ENCODE results near the gene FXYD5.

The FXYD5 gene, protein sequence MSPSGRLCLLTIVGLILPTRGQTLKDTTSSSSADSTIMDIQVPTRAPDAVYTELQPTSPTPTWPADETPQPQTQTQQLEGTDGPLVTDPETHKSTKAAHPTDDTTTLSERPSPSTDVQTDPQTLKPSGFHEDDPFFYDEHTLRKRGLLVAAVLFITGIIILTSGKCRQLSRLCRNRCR

GRCh38 chr19:35154525-35155406 is at the start of gene FXYD5:
Gene FXYD5, plus strand, starts transcription at chr19:35154735. Its CDS starts 816 bp downstream, at chr19:35155551.
- H3K9ac ChIP-seq (ENCODE audit: low read length) = peak within 1 kb of the TSS; percentile 90
- H3K9me3 ChIP-seq (ENCODE audit: control insufficient read depth, low read length) = no peaks in the 10 kb centered on the region
- peak within 1 kb of the TSS; percentile 92 for H3K4me3 ChIP-seq (ENCODE audit: low read length)
- H3K27me3 ChIP-seq (replicated peaks; ENCODE audit: control insufficient read depth, insufficient read depth, low read length) = no peaks in the 10 kb centered on the region
- peaks cover 15% of the 10 kb centered on the region for H3K4me1 ChIP-seq (ENCODE audit: control insufficient read depth, insufficient read depth, low read length)
- DNase-seq (ENCODE audit: low read depth) = peak; percentile 89
- peaks cover 21% of the 10 kb centered on the region for H3K36me3 ChIP-seq (ENCODE audit: control insufficient read depth, insufficient read depth, low read length, severe bottlenecking)

DNA sequence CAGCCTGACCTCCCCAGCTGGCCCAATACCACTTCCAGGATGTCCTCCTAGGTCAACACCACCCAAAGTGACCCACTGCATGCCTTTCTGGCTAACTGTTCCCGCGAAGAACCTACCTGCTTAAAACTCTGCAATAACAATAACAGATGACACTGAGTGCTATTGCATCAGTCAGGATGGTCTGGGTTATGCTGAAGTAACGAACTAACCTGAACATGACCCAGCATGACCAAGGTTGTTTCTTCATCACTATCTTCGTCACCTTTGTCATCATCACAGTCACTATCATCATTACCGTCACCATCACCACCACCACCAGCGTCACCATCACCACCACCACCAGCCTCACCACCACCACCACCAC is 49.5 kb upstream of the FXYD5 start:
- H3K27me3 ChIP-seq (replicated peaks; ENCODE audit: control insufficient read depth, insufficient read depth, low read length) = no peaks in the 10 kb centered on the region
- H3K36me3 ChIP-seq (ENCODE audit: control insufficient read depth, insufficient read depth, low read length, severe bottlenecking) = no peaks in the 10 kb centered on the region
- H3K4me3 ChIP-seq (ENCODE audit: low read length) = no peak overlapping the region
- H3K9me3 ChIP-seq (ENCODE audit: control insufficient read depth, low read length) = no peaks in the 10 kb centered on the region
- no peak for DNase-seq (ENCODE audit: low read depth)
- no peak overlapping the region for H3K9ac ChIP-seq (ENCODE audit: low read length)
- H3K4me1 ChIP-seq (ENCODE audit: control insufficient read depth, insufficient read depth, low read length) = peaks cover 7% of the 10 kb centered on the region

DNA sequence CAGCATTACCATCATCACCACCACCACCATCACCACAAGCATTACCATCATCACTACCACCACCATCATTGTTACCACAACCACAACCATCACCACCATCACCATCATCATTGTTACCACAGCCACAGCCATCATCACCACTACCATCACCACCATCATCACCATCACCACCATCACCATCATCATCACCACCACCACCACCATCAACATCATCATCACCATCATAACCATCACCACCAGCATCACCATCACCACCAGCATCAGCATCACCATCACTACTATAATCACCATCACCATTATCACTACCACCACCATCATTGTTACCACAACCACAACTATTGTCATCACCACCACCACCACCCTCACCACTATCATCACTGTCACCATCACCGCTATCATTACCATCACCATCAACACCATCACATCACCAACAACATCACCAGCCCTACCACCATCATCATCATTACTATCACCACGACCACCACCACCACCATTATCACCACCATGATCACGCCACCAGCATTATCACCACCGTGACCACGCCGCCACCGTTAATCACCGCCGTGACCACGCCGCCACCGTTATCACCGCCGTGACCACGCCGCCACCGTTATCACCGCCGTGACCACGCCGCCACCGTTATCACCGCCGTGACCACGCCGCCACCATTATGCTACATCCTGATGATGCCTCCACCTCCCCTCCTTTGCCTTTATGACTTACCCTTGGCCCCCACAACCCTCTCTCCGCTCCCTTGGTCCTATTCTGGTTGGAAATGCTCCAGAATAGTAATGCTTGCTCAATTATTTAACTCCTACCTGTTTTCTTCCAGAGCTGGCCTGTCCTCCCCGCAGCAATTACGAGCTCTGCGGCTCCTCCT is 48.9 kb upstream of the FXYD5 start:
- Histone ChIP-seq H3K27me3 (replicated peaks; ENCODE audit: control insufficient read depth, insufficient read depth, low read length) (no peaks in the 10 kb centered on the region), H3K4me1 (ENCODE audit: control insufficient read depth, insufficient read depth, low read length) (peaks cover 7% of the 10 kb centered on the region), H3K36me3 (ENCODE audit: control insufficient read depth, insufficient read depth, low read length, severe bottlenecking) (no peaks in the 10 kb centered on the region), H3K9me3 (ENCODE audit: control insufficient read depth, low read length) (no peaks in the 10 kb centered on the region), H3K4me3 (ENCODE audit: low read length) (no peak overlapping the region), H3K9ac (ENCODE audit: low read length) (no peak overlapping the region)
- no peak for DNase-seq (ENCODE audit: low read depth)

GRCh38 chr19:35106291-35106583 is 48.3 kb upstream of the FXYD5 start:
- peaks cover 7% of the 10 kb centered on the region for H3K4me1 ChIP-seq (ENCODE audit: control insufficient read depth, insufficient read depth, low read length)
- H3K9ac ChIP-seq (ENCODE audit: low read length) = no peak overlapping the region
- H3K4me3 ChIP-seq (ENCODE audit: low read length) = no peak overlapping the region
- DNase-seq (ENCODE audit: low read depth) = no peak
- no peaks in the 10 kb centered on the region for H3K27me3 ChIP-seq (replicated peaks; ENCODE audit: control insufficient read depth, insufficient read depth, low read length)
- no peaks in the 10 kb centered on the region for H3K9me3 ChIP-seq (ENCODE audit: control insufficient read depth, low read length)
- no peaks in the 10 kb centered on the region for H3K36me3 ChIP-seq (ENCODE audit: control insufficient read depth, insufficient read depth, low read length, severe bottlenecking)

DNA sequence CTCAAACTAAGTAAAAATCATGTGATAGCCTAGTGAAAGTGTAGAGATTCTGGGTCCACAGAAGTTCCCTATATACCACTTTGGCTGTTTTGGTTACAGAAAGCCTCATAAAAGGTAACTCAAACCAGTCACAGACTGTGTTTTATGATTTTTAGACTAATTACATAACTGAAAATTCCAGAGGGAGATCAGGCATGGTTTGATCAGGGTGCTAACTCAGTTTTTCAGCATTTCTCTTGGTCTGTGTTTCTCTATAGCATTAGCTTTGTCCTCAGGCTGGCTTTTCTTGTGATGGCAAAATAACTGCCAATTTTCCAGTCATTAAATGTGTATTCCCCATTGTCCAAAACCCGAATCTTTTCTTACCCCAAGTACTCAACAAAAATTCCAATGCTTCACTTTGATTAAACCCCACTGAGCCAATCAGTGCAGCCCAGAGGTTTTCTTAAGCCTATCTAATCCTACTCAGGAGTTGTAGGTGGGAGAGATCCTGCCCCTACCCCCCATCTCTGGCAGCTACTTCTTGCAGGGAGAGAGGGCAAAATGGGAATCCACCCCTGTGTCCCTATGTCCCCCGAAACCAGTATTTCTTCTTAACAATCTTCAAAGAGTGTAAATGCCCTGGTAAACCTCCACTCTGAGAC is 47.5 kb upstream of the FXYD5 start:
- DNase-seq (ENCODE audit: low read depth) = no peak
- no peak overlapping the region for H3K4me3 ChIP-seq (ENCODE audit: low read length)
- peaks cover 7% of the 10 kb centered on the region for H3K4me1 ChIP-seq (ENCODE audit: control insufficient read depth, insufficient read depth, low read length)
- H3K9ac ChIP-seq (ENCODE audit: low read length) = no peak overlapping the region
- no peaks in the 10 kb centered on the region for H3K27me3 ChIP-seq (replicated peaks; ENCODE audit: control insufficient read depth, insufficient read depth, low read length)
- H3K9me3 ChIP-seq (ENCODE audit: control insufficient read depth, low read length) = no peaks in the 10 kb centered on the region
- no peaks in the 10 kb centered on the region for H3K36me3 ChIP-seq (ENCODE audit: control insufficient read depth, insufficient read depth, low read length, severe bottlenecking)

GRCh38 chr19:35107545-35107944 is 47.0 kb upstream of the FXYD5 start:
- Histone ChIP-seq H3K4me3 (ENCODE audit: low read length) (no peak overlapping the region), H3K36me3 (ENCODE audit: control insufficient read depth, insufficient read depth, low read length, severe bottlenecking) (no peaks in the 10 kb centered on the region), H3K4me1 (ENCODE audit: control insufficient read depth, insufficient read depth, low read length) (peaks cover 7% of the 10 kb centered on the region), H3K27me3 (replicated peaks; ENCODE audit: control insufficient read depth, insufficient read depth, low read length) (no peaks in the 10 kb centered on the region), H3K9ac (ENCODE audit: low read length) (no peak overlapping the region), H3K9me3 (ENCODE audit: control insufficient read depth, low read length) (no peaks in the 10 kb centered on the region)
- no peak for DNase-seq (ENCODE audit: low read depth)

DNA sequence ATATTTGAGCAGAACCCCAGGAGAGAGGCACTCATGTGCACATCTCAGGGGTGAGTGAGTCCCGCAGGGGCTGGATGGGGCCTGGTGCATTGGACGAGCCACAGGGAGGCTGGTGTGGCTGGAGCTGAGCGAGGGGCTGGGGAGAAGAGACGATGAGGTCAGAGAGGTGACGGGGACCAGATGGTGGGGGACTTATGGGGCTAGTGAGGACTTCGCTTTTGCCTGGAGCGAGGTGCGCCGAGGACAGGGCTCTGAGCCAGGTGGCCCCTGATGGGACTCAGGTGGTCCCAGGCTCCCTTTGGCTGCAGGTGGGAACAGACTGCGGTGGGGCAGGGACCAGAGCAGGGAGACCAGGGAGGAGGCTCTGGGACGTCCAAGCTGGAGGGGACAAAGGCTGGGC is 45.8 kb upstream of the FXYD5 start:
- Histone ChIP-seq H3K9ac (ENCODE audit: low read length) (no peak overlapping the region), H3K4me3 (ENCODE audit: low read length) (no peak overlapping the region), H3K36me3 (ENCODE audit: control insufficient read depth, insufficient read depth, low read length, severe bottlenecking) (no peaks in the 10 kb centered on the region), H3K9me3 (ENCODE audit: control insufficient read depth, low read length) (no peaks in the 10 kb centered on the region), H3K27me3 (replicated peaks; ENCODE audit: control insufficient read depth, insufficient read depth, low read length) (no peaks in the 10 kb centered on the region), H3K4me1 (ENCODE audit: control insufficient read depth, insufficient read depth, low read length) (peaks cover 7% of the 10 kb centered on the region)
- DNase-seq (ENCODE audit: low read depth) = no peak

- no peaks in the 10 kb centered on the region for H3K9me3 ChIP-seq (ENCODE audit: control insufficient read depth, low read length)
- no peak overlapping the region for H3K9ac ChIP-seq (ENCODE audit: low read length)
- H3K27me3 ChIP-seq (replicated peaks; ENCODE audit: control insufficient read depth, insufficient read depth, low read length) = no peaks in the 10 kb centered on the region
- no peak for DNase-seq (ENCODE audit: low read depth)
- no peak overlapping the region for H3K4me3 ChIP-seq (ENCODE audit: low read length)
- H3K4me1 ChIP-seq (ENCODE audit: control insufficient read depth, insufficient read depth, low read length) = peaks cover 10% of the 10 kb centered on the region
- no peaks in the 10 kb centered on the region for H3K36me3 ChIP-seq (ENCODE audit: control insufficient read depth, insufficient read depth, low read length, severe bottlenecking)
Observed at GRCh38 chr19:35109395-35110112, 45.0 kb upstream of the FXYD5 start.

DNA sequence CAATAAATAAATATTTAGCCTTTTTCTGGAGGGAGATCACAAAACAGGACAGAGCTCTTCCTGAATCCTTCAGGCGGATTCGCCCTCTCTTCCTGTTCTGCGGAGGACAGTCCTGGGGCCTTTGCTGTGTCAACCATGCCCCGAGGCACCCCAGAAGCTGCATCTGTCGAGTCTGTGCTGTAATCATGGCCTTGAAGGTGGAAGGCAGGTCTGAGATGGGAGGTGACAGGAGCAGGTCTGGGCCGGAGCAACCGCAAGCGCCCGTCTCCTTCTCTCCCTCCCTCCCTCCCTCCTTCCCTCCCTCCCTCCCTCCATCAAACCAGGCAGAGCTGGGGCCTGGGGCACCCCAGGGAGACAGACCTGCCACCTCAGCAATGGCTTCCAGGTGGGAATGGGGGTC is 43.6 kb upstream of the FXYD5 start:
- Histone ChIP-seq H3K27me3 (replicated peaks; ENCODE audit: control insufficient read depth, insufficient read depth, low read length) (peaks cover 7% of the 10 kb centered on the region), H3K9me3 (ENCODE audit: control insufficient read depth, low read length) (no peaks in the 10 kb centered on the region), H3K4me3 (ENCODE audit: low read length) (no peak overlapping the region), H3K4me1 (ENCODE audit: control insufficient read depth, insufficient read depth, low read length) (peaks cover 20% of the 10 kb centered on the region), H3K36me3 (ENCODE audit: control insufficient read depth, insufficient read depth, low read length, severe bottlenecking) (no peaks in the 10 kb centered on the region), H3K9ac (ENCODE audit: low read length) (no peak overlapping the region)
- no peak for DNase-seq (ENCODE audit: low read depth)

DNA sequence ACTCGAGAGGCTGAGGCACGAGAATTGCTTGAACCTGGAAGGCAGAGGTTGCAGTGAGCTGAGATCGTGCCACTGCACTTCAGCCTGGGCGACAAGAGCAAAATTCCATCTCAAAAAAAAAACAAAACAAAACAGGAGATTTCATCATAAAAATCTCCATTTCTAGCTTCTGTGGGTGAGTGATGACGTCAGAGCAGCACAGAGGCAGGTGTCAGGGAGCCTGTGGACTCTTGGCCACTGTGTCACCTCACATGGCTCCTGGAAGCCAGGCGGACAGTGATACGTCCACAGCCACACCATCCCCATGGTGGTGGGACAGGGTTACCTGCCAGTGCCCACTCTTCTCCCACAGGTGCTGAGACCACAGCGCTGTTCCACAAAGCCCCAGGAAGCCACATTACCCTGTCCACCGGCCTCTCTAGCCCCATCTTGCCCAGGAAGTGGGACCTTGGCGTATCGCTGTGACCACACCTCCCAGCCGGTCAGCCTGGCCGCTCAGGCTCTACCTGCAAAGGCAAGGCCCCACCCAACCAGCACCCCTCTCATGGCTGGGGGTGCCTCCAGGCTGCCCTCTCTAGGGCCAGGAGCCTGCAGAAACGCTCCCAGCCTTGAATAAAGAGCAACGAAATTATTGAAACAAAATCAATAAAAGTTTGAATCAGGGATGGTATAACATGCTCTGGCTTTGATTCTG is 41.4 kb upstream of the FXYD5 start:
- H3K4me1 ChIP-seq (ENCODE audit: control insufficient read depth, insufficient read depth, low read length) = peaks cover 12% of the 10 kb centered on the region
- peaks cover 7% of the 10 kb centered on the region for H3K27me3 ChIP-seq (replicated peaks; ENCODE audit: control insufficient read depth, insufficient read depth, low read length)
- H3K9me3 ChIP-seq (ENCODE audit: control insufficient read depth, low read length) = no peaks in the 10 kb centered on the region
- H3K9ac ChIP-seq (ENCODE audit: low read length) = no peak overlapping the region
- no peak overlapping the region for H3K4me3 ChIP-seq (ENCODE audit: low read length)
- no peaks in the 10 kb centered on the region for H3K36me3 ChIP-seq (ENCODE audit: control insufficient read depth, insufficient read depth, low read length, severe bottlenecking)
- DNase-seq (ENCODE audit: low read depth) = no peak
